Spleen (tissue), 11 donors: ENCODE results near the gene TMTC2. TPM values are rescaled to one million over a fixed set of nuclear protein-coding genes. Genes with fewer than 3 reads are reported as not detected.

Experiments used
- DNase-seq: peaks from one replicate; pipeline ENCODE4 v3.0.0-alpha.2; 2020
- H3K27ac ChIP-seq, 8 donors: fragments of 200-600 bp; sonication (generic) in 7 of 8; 1 replicate in 4 of 8; 2 replicates in 4 of 8; pipeline versions ENCODE4 v1.5.0 to v1.8.0; 2016 to 2021; ENCODE audit warnings: inconsistent platforms in 4 of 8, mild to moderate bottlenecking in 4 of 8, moderate library complexity in 1 of 8
- H3K27me3 ChIP-seq, 7 donors: fragments of 200-600 bp; sonication (generic) in 6 of 7; replicated peaks in 1 of 7; 1 replicate in 4 of 7; 2 replicates in 3 of 7; pipeline versions ENCODE4 v1.5.0 to v1.8.0; 2016 to 2021; ENCODE audit warnings: inconsistent platforms in 3 of 7, mild to moderate bottlenecking in 1 of 7
- H3K36me3 ChIP-seq, 6 donors: fragments of 200-600 bp; sonication (generic) in 5 of 6; 1 replicate in 4 of 6; 2 replicates in 2 of 6; pipeline versions ENCODE4 v1.5.0 to v1.8.0; 2016 to 2021; ENCODE audit warnings: inconsistent platforms in 2 of 6
- H3K4me1 ChIP-seq, 6 donors: fragments of 200-600 bp; sonication (generic) in 5 of 6; 1 replicate in 3 of 6; 2 replicates in 3 of 6; pipeline versions ENCODE4 v1.5.0 to v1.8.0; 2016 to 2021; ENCODE audit warnings: inconsistent platforms in 3 of 6
- H3K4me3 ChIP-seq, 8 donors: fragments of 200-600 bp; sonication (generic) in 7 of 8; 1 replicate in 4 of 8; 2 replicates in 4 of 8; pipeline versions ENCODE4 v1.5.0 to v1.8.0; 2016 to 2021; ENCODE audit warnings: inconsistent platforms in 4 of 8, mild to moderate bottlenecking in 4 of 8, moderate library complexity in 2 of 8
- H3K9me3 ChIP-seq, 8 donors: fragments of 200-600 bp; sonication (generic) in 7 of 8; 1 replicate in 4 of 8; 2 replicates in 4 of 8; pipeline versions ENCODE4 v1.5.0 to v1.8.0; 2016 to 2021; ENCODE audit warnings: inconsistent platforms in 4 of 8
- CTCF ChIP-seq, 11 experiments: fragments of 200-600 bp in 7 of 11; fragments of 450-650 bp in 4 of 11; sonication (generic) in 4 of 11; IDR thresholded peaks in 8 of 11; conservative IDR thresholded peaks in 3 of 11; 1 replicate in 7 of 11; 2 replicates in 4 of 11; pipeline versions ENCODE4 v1.4.0 to v1.8.0; 2016 to 2021; ENCODE audit warnings: antibody characterized with exemption in 11 of 11, inconsistent platforms in 4 of 11, mild to moderate bottlenecking in 1 of 11
- POLR2A ChIP-seq, 3 donors: fragments of 450-650 bp; IDR thresholded peaks; one replicate each; pipeline ENCODE4 v1.5.1; 2017; ENCODE audit warnings: antibody characterized with exemption in 3 of 3, mild to moderate bottlenecking in 1 of 3
- POLR2AphosphoS5 ChIP-seq, 3 donors: sonication (generic); formaldehyde crosslinking; IDR thresholded peaks; one replicate each; pipeline ENCODE4 v1.5.1; 2017; ENCODE audit warnings: antibody characterized with exemption in 3 of 3
- WGBS, 5 donors: extraction: QIAGEN DNeasy Blood & Tissue Kit in 3 of 5; methylation state at CpG; one replicate each; pipeline versions ENCODE4 v1.1.5 to v1.1.7; 2013 to 2018; 5-methylcytosine and 5-hydroxymethylcytosine counted together
- intact Hi-C: fragments of 100-400 bp; cut with DNase I; formaldehyde crosslinking; loops from one replicate; pipeline ENCODE4 v1.15.0; 2023; ENCODE audit warnings: low total_unique reads
- polyA plus RNA-seq, 3 donors: library from polyadenylated mRNA; stranded (reverse); fragments of 200-250 nt; gene quantifications; one replicate each; pipeline ENCODE4 v1.2.1, GENCODE V29; 2013
- total RNA-seq, 7 donors: library from RNA; depleted of rRNA in 3 of 7; stranded (reverse); fragments of >200 nt in 3 of 7; fragmentation: NEBNext Ultra II Directional in 4 of 7; extraction: Animal tissue kit (Norgen Biotek cat#: 25700) in 4 of 7; gene quantifications; one replicate each; pipeline versions ENCODE4 v1.1.0 to v1.2.1, GENCODE V29; 2016 to 2021
- donor health status: healthy with polysubstance abuse.
- donor health status: DM: no; HTN: no; CAD: no; lungs with moderate emphysema.
- donor health status: DM: no; HTN: no; CAD: no.
- donor health status: Bipolar disorder and iron deficiency.
- donor health status: healthy.
- donor health status: DM: no; HTN: no; CAD: no.
- donor health status: DM: yes; HTN: yes; CAD: no.

Gene TMTC2
- total and polyA plus RNA-seq, 10 donors = 0.74 to 8.5 (median 4.0) TPM

DNA sequence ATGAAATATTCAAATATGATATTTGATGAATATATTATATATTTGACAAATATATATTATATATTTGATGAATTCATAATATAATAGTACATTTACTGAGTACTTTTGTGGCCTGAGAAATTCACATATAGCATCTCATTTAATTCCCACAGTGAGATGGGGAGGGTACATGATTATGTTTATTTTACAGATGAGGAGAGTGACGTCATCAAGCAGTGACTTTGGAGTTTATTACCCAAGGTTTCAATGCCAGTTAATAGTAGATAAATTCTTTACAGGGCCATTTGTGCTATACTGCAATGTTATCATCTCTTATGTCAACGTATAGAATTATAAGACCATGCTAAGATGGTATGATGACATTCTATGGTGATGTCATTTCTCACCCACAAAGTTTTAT lies 352.7 kb downstream of the TMTC2 start:
- Histone ChIP-seq H3K27ac (no peak overlapping the region), H3K36me3 (no peaks in the 10 kb centered on the region), H3K4me1 (no peaks in the 10 kb centered on the region), H3K9me3 (no peaks in the 10 kb centered on the region), H3K27me3 (no peaks in the 10 kb centered on the region), H3K4me3 (no peak overlapping the region)
- intact Hi-C loops = no loop called here
- WGBS, 5 donors = 71 to 94% (median 86%) methylated on average over 2 of the region's 2 CpGs
- TF ChIP-seq POLR2A (IDR thresholded peaks at IDR 0.05) (no peak), CTCF (IDR thresholded peaks at IDR 0.05 in 8 of 11, conservative IDR thresholded peaks at IDR 0.05 in 3 of 11) (no peak)
- DNase-seq = no peak

DNA sequence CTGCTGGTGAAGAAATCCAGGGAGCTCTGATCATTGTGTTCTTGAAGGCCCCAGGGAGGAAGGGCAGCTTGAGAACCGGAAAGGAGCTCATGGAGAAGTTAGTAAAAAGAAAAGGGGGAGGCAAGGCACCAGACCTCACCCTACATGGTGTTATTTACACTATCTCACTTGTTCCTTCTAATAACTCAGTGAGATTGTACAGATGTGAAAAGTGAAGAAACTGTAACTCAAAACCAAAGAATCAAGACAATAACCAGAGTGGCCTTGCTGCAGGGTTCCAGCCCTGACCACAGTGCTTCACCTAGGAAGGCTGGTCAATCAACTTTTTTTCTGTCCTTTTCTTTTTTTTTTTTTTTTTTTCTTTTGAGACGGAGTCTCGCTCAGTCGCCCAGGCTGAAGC lies 353.6 kb downstream of the TMTC2 start:
- no peaks in the 10 kb centered on the region for H3K36me3 ChIP-seq
- intact Hi-C loops = no loop called here
- H3K27ac ChIP-seq = no peak overlapping the region
- H3K9me3 ChIP-seq = no peaks in the 10 kb centered on the region
- no peak for DNase-seq
- no peak overlapping the region for H3K4me3 ChIP-seq
- H3K27me3 ChIP-seq = no peaks in the 10 kb centered on the region
- no peaks in the 10 kb centered on the region for H3K4me1 ChIP-seq
- 80 to 88% (median 84%) methylated on average over 4 of the region's 4 CpGs for WGBS, 5 donors
- TF ChIP-seq POLR2A (IDR thresholded peaks at IDR 0.05) (no peak), POLR2AphosphoS5 (IDR thresholded peaks at IDR 0.05) (no peak), CTCF (IDR thresholded peaks at IDR 0.05 in 8 of 11, conservative IDR thresholded peaks at IDR 0.05 in 3 of 11) (no peak)

- Histone ChIP-seq H3K27ac (no peak overlapping the region), H3K9me3 (no peaks in the 10 kb centered on the region), H3K36me3 (no peaks in the 10 kb centered on the region), H3K4me1 (no peaks in the 10 kb centered on the region), H3K27me3 (no peaks in the 10 kb centered on the region), H3K4me3 (no peak overlapping the region)
- no peak for DNase-seq
- 67 to 96% (median 85%) methylated on average over 2 of the region's 2 CpGs for WGBS, 5 donors
- TF ChIP-seq POLR2A (IDR thresholded peaks at IDR 0.05) (no peak), POLR2AphosphoS5 (IDR thresholded peaks at IDR 0.05) (no peak), CTCF (IDR thresholded peaks at IDR 0.05 in 8 of 11, conservative IDR thresholded peaks at IDR 0.05 in 3 of 11) (no peak)
- intact Hi-C loops = no loop called here
Measured at GRCh38 chr12:83040991-83041390, 354.3 kb downstream of the TMTC2 start.

GRCh38 chr12:83042441-83043200 lies 355.9 kb downstream of the TMTC2 start:
- 75 to 83% (median 79%) methylated on average over 9 of the region's 9 CpGs for WGBS, 5 donors
- intact Hi-C loops = no loop called here
- Histone ChIP-seq H3K4me3 (no peak overlapping the region), H3K4me1 (no peaks in the 10 kb centered on the region), H3K9me3 (no peaks in the 10 kb centered on the region), H3K27ac (no peak overlapping the region), H3K27me3 (no peaks in the 10 kb centered on the region), H3K36me3 (no peaks in the 10 kb centered on the region)
- DNase-seq = no peak
- TF ChIP-seq POLR2A (IDR thresholded peaks at IDR 0.05) = no peak
